Epithelial cell of proximal tubule (primary cell): ENCODE measurements around the gene MYO18A. TPM values are rescaled to one million over a fixed set of nuclear protein-coding genes. Genes with fewer than 3 reads are reported as not detected.
"Not testable (repeated sequence)": the region's sequence is repeated elsewhere in the genome, so short reads cannot be mapped to it uniquely, and the experiment has no call there.

Experiments used
- DNase-seq: peaks from one replicate; pipeline ENCODE4 v3.0.0-alpha.2; 2011; ENCODE audit warnings: low read depth
- H3K4me3 ChIP-seq: 2 replicates; pipeline ENCODE4 v1.5.1; 2011; ENCODE audit warnings: low read depth, mild to moderate bottlenecking, low read length
- total RNA-seq: library from RNA; depleted of rRNA; stranded (reverse); fragments of >200 nt; gene quantifications from 2 replicates; pipeline ENCODE4 v1.2.3, GENCODE V29; 2015
- TF ChIP-seq, protein P1 (sequence below): conservative IDR thresholded peaks from 2 replicates; pipeline ENCODE4 v1.5.1; 2012; ENCODE audit warnings: low read depth, mild to moderate bottlenecking, low read length

MYO18A gene
- total RNA-seq, 1 donor from 2014 or later: 34.2 TPM

DNA sequence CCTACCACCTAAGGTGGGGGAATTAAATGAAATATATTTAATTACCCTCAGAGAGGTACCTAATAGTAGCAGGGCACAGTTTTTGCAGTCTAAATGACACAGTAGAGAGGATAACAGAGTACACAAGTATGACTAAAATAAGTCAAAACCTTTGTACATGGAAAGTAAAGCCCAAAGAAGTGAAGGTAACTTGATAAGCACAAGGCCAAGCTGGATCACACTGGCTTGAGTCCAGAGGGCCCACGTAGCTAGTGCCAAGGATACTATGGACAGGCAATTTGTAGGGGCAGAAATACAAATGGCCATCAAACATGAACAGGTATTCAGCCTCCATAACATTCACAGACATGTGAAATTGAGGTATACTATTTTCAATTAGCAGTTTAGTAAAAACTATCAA lies 7.6 kb downstream of the MYO18A start:
- TF ChIP-seq, protein P1, sequence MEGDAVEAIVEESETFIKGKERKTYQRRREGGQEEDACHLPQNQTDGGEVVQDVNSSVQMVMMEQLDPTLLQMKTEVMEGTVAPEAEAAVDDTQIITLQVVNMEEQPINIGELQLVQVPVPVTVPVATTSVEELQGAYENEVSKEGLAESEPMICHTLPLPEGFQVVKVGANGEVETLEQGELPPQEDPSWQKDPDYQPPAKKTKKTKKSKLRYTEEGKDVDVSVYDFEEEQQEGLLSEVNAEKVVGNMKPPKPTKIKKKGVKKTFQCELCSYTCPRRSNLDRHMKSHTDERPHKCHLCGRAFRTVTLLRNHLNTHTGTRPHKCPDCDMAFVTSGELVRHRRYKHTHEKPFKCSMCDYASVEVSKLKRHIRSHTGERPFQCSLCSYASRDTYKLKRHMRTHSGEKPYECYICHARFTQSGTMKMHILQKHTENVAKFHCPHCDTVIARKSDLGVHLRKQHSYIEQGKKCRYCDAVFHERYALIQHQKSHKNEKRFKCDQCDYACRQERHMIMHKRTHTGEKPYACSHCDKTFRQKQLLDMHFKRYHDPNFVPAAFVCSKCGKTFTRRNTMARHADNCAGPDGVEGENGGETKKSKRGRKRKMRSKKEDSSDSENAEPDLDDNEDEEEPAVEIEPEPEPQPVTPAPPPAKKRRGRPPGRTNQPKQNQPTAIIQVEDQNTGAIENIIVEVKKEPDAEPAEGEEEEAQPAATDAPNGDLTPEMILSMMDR: no peak
- DNase-seq: no peak
- no peak overlapping the region for H3K4me3 ChIP-seq

DNA sequence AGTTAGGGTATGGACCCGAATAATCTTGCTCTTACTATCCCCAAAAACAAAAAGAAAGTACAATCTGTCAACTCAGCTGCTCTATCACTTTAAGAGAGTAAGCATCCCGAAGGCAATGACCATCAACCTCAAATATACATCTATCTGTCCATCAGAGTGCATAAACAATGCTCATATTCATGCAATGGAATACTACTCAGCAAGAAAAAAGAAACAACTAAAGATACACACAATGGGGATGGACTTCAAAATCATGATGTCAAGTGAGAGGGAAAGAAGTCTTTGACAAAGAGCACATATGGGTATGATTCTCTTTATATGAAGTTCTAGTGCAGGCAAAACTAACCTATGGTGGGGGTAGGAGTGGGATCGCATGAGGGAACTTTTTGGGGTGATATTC lies 9.5 kb downstream of the MYO18A start:
- DNase-seq: no peak
- TF ChIP-seq, protein P1: no peak

DNA sequence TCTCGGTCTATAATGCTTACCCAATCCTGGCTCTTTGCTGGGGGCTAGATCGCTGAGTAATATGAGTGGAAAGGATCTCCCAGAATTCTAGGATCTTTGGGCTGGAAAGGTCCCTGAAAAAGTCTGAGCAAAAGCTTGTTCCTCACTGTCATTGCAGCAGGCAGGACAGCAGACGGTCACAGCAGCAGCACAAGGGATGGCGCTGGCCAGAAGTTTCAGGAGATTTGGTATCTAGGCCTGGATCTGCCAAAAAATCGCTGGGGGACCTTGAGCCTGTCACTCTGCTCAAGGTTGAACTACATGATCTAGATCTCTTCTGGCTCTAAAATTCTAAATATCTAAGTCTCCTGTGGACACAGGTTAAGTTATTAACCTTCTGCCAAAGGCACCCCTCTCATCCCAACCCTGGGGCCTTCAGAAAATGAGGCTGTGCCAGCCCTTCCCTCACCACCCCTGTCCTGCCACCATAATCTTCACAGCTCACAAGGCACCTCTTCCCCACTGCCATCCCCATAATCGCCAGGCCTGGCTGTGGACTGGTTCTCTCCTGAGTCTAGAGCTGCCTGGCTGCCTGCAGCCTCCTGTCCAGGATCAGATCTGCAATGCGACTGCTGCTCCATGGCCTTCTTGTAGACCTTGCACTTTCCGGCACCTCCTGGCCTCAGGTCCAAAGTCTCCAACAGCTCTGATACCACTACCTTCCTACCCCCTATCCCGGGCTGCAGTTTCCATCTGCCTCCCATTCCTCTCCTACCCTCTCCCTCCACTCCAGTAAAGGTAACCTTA lies 10.2 kb downstream of the MYO18A start:
- TF ChIP-seq, protein P1: no peak
- DNase-seq: no peak

More for the DNA sequence above, 9.5 kb downstream of the MYO18A start:
- no peak overlapping the region for H3K4me3 ChIP-seq

GRCh38 chr17:29168759-29169126 lies 11.5 kb downstream of the MYO18A start:
- DNase-seq: not testable (repeated sequence)

More for the DNA sequence above, 10.2 kb downstream of the MYO18A start:
- no peak overlapping the region for H3K4me3 ChIP-seq

GRCh38 chr17:29168079-29168758 lies 12.0 kb downstream of the MYO18A start:
- TF ChIP-seq, protein P1: no peak
- DNase-seq: no peak
- no peak overlapping the region for H3K4me3 ChIP-seq

More at GRCh38 chr17:29168759-29169126, 11.5 kb downstream of the MYO18A start:
- H3K4me3 ChIP-seq: not testable (repeated sequence)

DNA sequence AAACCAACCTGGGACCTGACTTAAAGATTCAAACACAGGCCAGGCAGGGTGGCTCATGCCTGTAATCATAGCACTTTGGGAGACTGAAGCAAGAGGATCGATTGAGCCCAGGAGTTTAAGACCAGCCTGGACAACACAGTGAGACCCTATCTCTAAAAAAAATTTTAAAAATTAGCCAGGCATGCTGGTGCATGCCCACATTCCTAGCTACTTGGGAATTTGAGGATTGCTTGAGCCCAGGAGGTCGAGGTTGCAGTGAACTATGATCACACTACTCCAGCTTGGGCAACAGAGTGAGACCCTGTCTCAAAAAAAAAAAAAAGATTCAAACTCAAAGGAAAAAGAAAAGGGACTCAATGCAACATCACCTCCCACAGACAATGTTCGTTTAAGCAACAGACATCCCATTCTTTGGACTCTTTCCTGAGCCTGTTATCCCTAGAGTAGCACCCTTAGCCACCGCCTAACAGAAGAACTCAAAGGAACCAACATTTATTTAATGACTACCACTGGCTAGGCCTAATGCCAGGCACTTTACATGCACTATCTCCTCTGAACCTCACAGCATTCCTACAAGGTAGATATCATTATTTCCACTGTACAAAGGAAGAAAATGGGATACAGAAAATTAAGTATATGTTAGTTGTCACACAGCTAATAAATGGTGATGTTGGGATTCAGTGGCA lies 12.7 kb downstream of the MYO18A start:
- DNase-seq: no peak
- no peak overlapping the region for H3K4me3 ChIP-seq
- TF ChIP-seq, protein P1: no peak

DNA sequence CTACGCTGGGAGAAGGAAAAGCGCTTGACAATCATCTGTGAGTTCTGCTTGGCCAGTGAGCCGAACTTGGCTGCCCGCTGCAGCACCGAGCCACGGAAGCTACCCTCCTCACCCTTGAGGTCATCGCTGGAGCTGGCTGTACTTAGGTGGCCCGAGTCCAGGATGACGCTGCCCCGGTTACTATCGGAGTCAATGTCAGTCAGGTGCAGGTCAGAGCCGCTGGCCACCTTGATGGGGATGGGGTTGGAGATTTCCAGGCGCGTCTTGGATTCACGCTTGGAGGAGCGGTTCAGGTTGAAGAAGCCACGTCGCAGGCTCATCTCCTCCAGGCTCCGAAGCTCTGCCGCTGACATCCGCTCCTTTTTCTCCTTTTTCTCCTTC lies 13.7 kb downstream of the MYO18A start:
- TF ChIP-seq, protein P1: no peak
- DNase-seq: no peak
- H3K4me3 ChIP-seq: no peak overlapping the region
